K562 (cell line): ENCODE data around the gene KLHL29. TPM values are rescaled to one million over a fixed set of nuclear protein-coding genes. Genes with fewer than 3 reads are reported as not detected.

Experiments
- ATAC-seq: fragments of 200-7000 bp; cut with Tn5 transposase; 3 replicates; pipeline ENCODE4 v1.9.1; 2020; ENCODE audit warnings: moderate library complexity
- BruUV-seq: library from RNA; stranded (reverse); fragments of 400-500 nt; replicated peaks from 2 replicates; lab custom pipeline; 2021; lab: Mats Ljungman, UMichigan
- CTCF ChIA-PET: fragments of 300-600 bp; formaldehyde crosslinking; extraction: SDS; loops from one replicate; lab custom pipeline; 2021; ENCODE audit warnings: low intra/inter-chr PET ratio; lab: Yijun Ruan, JAX
- POLR2A ChIA-PET: fragments of 300-600, 350-650 bp; sonication (Branson Sonifier 250); formaldehyde crosslinking; extraction: SDS; loops from one replicate; lab custom pipeline; 2021; ENCODE audit warnings: antibody characterized with exemption, inconsistent platforms; lab: Yijun Ruan, JAX
- DNase-seq, 4 experiments: peaks; one replicate each; pipeline versions ENCODE4 v3.0.0 to v3.0.0-alpha.2; 2011 to 2018; ENCODE audit warnings: low spot score in 3 of 4, mixed read lengths in 3 of 4; ENCODE audit errors: extremely low read depth in 1 of 4
- FAIRE-seq: peaks from 2 replicates; lab custom pipeline; 2011; peaks lifted over from hg19 to GRCh38; lab: Jason Lieb, UNC
- H2AFZ ChIP-seq: 2 replicates; pipeline ENCODE4 v1.6.0; 2011; ENCODE audit warnings: low read depth, low read length, control low read depth, inconsistent platforms
- H3K27ac ChIP-seq: fragments of 200-600 bp; 3 replicates; pipeline ENCODE4 v1.8.0; 2011; ENCODE audit warnings: low read depth, mild to moderate bottlenecking, control low read depth, inconsistent platforms, low read length, moderate library complexity, mixed read lengths; ENCODE audit errors: extremely low read depth
- H3K27me3 ChIP-seq, 2 experiments: fragments of 300-600 bp in 1 of 2; 2 replicates in 1 of 2; 3 replicates in 1 of 2; pipeline versions ENCODE4 v1.6.0 to v1.8.0; 2011; ENCODE audit warnings: inconsistent platforms in 2 of 2, low read length in 2 of 2, mild to moderate bottlenecking in 1 of 2, mixed read lengths in 1 of 2, moderate library complexity in 1 of 2; ENCODE audit not compliant: control insufficient read depth in 2 of 2, insufficient read depth in 2 of 2
- H3K36me3 ChIP-seq: fragments of 300-600 bp; 3 replicates; pipeline ENCODE4 v1.8.0; 2011; ENCODE audit warnings: mild to moderate bottlenecking, low read length, inconsistent platforms; ENCODE audit not compliant: control insufficient read depth, insufficient read depth
- H3K4me1 ChIP-seq, 2 experiments: fragments of 200-600 bp in 1 of 2; replicated peaks in 1 of 2; 2 replicates in 1 of 2; 3 replicates in 1 of 2; pipeline versions ENCODE4 v1.5.1 to v1.8.0; 2011; ENCODE audit warnings: inconsistent platforms in 2 of 2, low read length in 2 of 2, mild to moderate bottlenecking in 1 of 2, mixed read lengths in 1 of 2, moderate library complexity in 1 of 2; ENCODE audit not compliant: control insufficient read depth in 2 of 2, insufficient read depth in 2 of 2
- H3K4me2 ChIP-seq: 2 replicates; pipeline ENCODE4 v1.6.1; 2011; ENCODE audit warnings: low read length, control low read depth, inconsistent platforms, mixed read lengths; ENCODE audit not compliant: insufficient read depth
- H3K4me3 ChIP-seq: fragments of 200-600 bp; sonication (generic), shearing (Covaris generic); 2 replicates; pipeline ENCODE4 v1.5.1; 2016; ENCODE audit warnings: control low read depth, inconsistent platforms
- H3K79me2 ChIP-seq: fragments of 200-600 bp; 3 replicates; pipeline ENCODE4 v1.8.0; 2011; ENCODE audit warnings: low read length, inconsistent platforms; ENCODE audit not compliant: control insufficient read depth, insufficient read depth
- H3K9ac ChIP-seq, 2 experiments: 2 replicates each; pipeline versions ENCODE4 v1.6.0 to v1.6.1; 2011; ENCODE audit warnings: low read depth in 2 of 2, low read length in 2 of 2, control low read depth in 1 of 2, inconsistent platforms in 1 of 2, mild to moderate bottlenecking in 1 of 2, mixed read lengths in 1 of 2; ENCODE audit not compliant: insufficient read depth in 1 of 2
- H3K9me1 ChIP-seq: one replicate; pipeline ENCODE4 v1.6.0; 2011; ENCODE audit warnings: inconsistent platforms, mild to moderate bottlenecking, low read length, moderate library complexity; ENCODE audit not compliant: control insufficient read depth, insufficient read depth
- H3K9me3 ChIP-seq: replicated peaks from 2 replicates; pipeline ENCODE4 v1.5.1; 2011; ENCODE audit warnings: low read depth, low read length, inconsistent platforms; ENCODE audit not compliant: control insufficient read depth, insufficient read depth
- H4K20me1 ChIP-seq: replicated peaks from 2 replicates; pipeline ENCODE4 v1.6.1; 2011; ENCODE audit warnings: low read length, inconsistent platforms, mixed read lengths; ENCODE audit not compliant: control insufficient read depth, insufficient read depth
- C11orf30 ChIP-seq: fragments of 450-650 bp; IDR thresholded peaks from 2 replicates; pipeline ENCODE4 v1.6.1; 2016; ENCODE audit warnings: low read depth, mild to moderate bottlenecking
- HDAC1 ChIP-seq, 2 experiments: fragments of 450-650 bp; IDR thresholded peaks; 2 replicates each; pipeline ENCODE4 v1.6.1; 2016 to 2017; ENCODE audit warnings: inconsistent platforms in 1 of 2, mild to moderate bottlenecking in 1 of 2, moderate library complexity in 1 of 2
- HDGF ChIP-seq: fragments of 450-650 bp; IDR thresholded peaks from 2 replicates; pipeline ENCODE4 v1.6.1; 2016
- ILK ChIP-seq: fragments of 450-650 bp; IDR thresholded peaks from 2 replicates; pipeline ENCODE4 v1.6.1; 2016; ENCODE audit warnings: missing genetic modification characterization, low read depth, mild to moderate bottlenecking, missing compliant biosample characterization, moderate library complexity, borderline replicate concordance
- TGIF2 ChIP-seq: sonication (generic); formaldehyde crosslinking; IDR thresholded peaks from 2 replicates; pipeline ENCODE4 v1.8.1; 2022; ENCODE audit warnings: mild to moderate bottlenecking, missing genetic modification reagents, moderate library complexity
- ZBTB7A ChIP-seq: IDR thresholded peaks from 2 replicates; pipeline ENCODE4 v1.6.1; 2011; ENCODE audit warnings: low read depth, mild to moderate bottlenecking, low read length, moderate library complexity, borderline replicate concordance; ENCODE audit not compliant: control insufficient read depth
- ZFP91 ChIP-seq: sonication (generic); formaldehyde crosslinking; IDR thresholded peaks from 2 replicates; pipeline ENCODE4 v1.8.0; 2022; ENCODE audit warnings: mild to moderate bottlenecking, missing genetic modification reagents
- WGBS: fragments of 100-300 bp; shearing (Covaris generic); methylation state at CpG from one replicate; pipeline ENCODE4 v1.1.6; 2016; ENCODE audit warnings: low coverage, mixed read lengths; ENCODE audit not compliant: insufficient coverage; ENCODE audit errors: missing lambda C conversion rate; 5-methylcytosine and 5-hydroxymethylcytosine counted together
- in situ Hi-C: fragments of 300-500 bp; cut with MboI; formaldehyde crosslinking; loops from 4 replicates; pipeline ENCODE4 v1.15.0; 2018; ENCODE audit warnings: inconsistent platforms, mixed read lengths
- intact Hi-C: fragments of 100-400 bp; cut with micrococcal nuclease; formaldehyde crosslinking; loops from 2 replicates; pipeline ENCODE4 v1.14.2; 2022
- polyA plus RNA-seq, 8 experiments: library from polyadenylated mRNA; depleted of rRNA in 4 of 8; stranded (reverse) in 5 of 8; unstranded in 3 of 8; fragments of >200 nt; fragmentation: Nextera tagmentation in 2 of 8; fragmentation: Illumina TruSeq in 1 of 8; extraction: Ambion mirVana in 2 of 8; extraction: Trizol in 1 of 8; gene quantifications; 2 replicates each; pipeline versions ENCODE4 v1.2.1 to v1.2.3, GENCODE V29; 2011 to 2014; ENCODE audit warnings: inconsistent platforms in 1 of 8, missing spikeins in 1 of 8
- total RNA-seq, 7 experiments: library from RNA; depleted of rRNA in 6 of 7; stranded (reverse); fragments of >200 nt in 6 of 7; fragmentation: Illumina TruSeq in 2 of 7; extraction: Trizol in 2 of 7; gene quantifications; 2 replicates each; pipeline versions ENCODE4 v1.2.1 to v1.2.3, GENCODE V29; 2011 to 2021; ENCODE audit warnings: low replicate concordance in 1 of 7

KLHL29 gene
- total and polyA plus RNA-seq, 9 of the 15 experiments (the other 6 are each of a cell fraction or from before 2014, with no cell fraction given): 0.03 to 0.31 (median 0.08) TPM; not detected in 1

DNA sequence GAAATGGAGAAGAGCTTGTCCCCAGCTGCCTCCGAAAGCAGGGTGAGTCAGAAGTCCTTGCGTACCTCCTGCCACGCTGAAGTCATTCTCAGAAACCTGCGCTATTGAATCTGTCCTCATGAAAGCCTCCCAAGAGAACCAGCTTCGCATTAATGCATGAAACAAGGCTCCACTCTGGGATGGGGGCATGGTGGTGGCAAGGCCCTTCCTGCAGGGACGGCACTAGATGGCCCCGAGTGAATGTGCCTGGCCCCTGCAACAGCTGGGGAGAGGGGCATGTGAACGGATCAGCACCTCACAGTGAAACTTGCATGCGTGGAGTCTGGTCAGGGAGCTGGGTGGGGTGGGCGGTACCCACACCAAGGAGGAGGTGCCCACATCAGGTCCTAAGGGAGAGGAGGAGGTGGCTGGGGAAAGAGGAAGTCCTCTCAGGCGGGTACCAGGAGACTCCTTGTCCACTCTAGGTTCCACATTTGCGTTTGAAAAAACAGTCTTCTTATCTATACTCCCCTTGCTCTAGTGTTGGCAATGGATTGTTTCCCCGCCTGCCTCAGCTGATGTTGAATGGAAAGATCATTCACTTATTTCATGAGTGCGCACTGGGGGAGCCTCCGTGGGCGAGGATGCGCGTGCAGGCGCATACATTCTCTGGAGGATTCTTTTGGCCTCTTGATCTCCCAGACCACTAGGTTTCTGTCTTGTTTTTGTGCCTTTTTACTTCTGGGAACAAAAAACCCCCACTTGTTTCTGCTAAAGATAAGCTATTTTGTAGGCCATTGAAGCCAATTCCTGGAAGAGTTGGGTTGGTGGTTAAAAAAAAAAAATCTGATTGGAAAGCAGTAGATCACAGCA lies 104.7 kb downstream of the KLHL29 start (continued):
- TF ChIP-seq HDAC1 (IDR thresholded peaks at IDR 0.05): 0 out of 4 replicates have a peak, but pooled peaks of 1 of the 2 experiments have one; percentile 39

DNA sequence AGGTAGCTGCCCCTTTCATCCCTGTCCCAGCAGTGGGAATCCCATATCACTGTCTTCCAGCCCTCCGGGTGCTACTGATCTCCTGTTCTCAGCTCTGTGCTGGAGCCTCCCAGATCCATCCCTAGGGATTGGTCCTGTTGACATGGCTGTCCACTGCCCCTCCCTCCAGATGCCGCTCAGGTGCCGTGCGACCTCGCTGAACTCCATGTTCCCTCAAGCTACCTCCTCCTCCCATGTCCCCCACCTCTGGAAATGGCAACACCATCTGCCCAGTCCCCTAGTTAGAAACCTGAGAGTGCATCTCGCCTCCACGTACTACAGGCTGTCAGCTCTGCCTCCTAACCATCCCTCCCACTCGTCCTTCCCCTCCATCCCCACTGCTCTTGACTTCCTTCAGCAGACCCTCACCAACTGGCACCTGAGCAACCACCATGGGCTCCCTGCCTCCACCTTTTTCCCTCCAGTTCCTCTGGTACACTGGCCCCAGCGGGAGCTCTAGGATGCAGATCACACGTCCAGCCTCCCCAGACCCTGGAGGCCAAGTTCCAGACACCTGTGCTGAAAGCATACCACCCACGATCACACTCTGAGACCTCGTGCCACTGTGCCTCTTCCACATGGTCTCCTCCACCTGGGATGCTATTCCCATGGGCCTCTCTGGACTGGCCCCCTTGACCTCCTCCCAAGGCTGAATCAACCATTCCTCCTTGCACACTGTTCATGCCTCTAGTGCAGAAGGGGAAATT lies 106.8 kb downstream of the KLHL29 start:
- no peak overlapping the region for H2AFZ ChIP-seq

More for the DNA sequence above, 106.8 kb downstream of the KLHL29 start:
- Histone ChIP-seq H3K79me2 (no peaks in the 10 kb centered on the region), H3K36me3 (no peaks in the 10 kb centered on the region), H3K4me1 (no peaks in the 10 kb centered on the region; a peak in 1 of 5 replicates), H3K27me3 (peaks cover 2 to 52% of the 10 kb centered on the region in 2 experiments; a peak in 3 of 5 replicates), H4K20me1 (no peaks in the 10 kb centered on the region; the same call in 1 of the 2 replicates), H3K9me3 (no peaks in the 10 kb centered on the region), H3K4me3 (no peak overlapping the region), H3K4me2 (no peak overlapping the region), H3K9me1 (no peaks in the 10 kb centered on the region), H3K9ac (no peak overlapping the region), H3K27ac (no peak overlapping the region)
- intact Hi-C loops: no loop called here
- in situ Hi-C loops: no loop called here
- WGBS: 1% methylated on average over 11 of the region's 12 CpGs
- ChIA-PET POLR2A (no interaction called here), CTCF (no interaction called here)
- DNase-seq: no peak
- ATAC-seq: no peak
- BruUV-seq: no TSS peak
- FAIRE-seq: no peak
- TF ChIP-seq C11orf30 (no peak), ZFP91 (CRISPR knock-in tag) (no peak), TGIF2 (CRISPR knock-in tag) (no peak), ZBTB7A (no peak), ILK (no peak), HDGF (no peak)
